A549 (cell line): ENCODE measurements around the gene RSPH6A. TPM values are rescaled to one million over a fixed set of nuclear protein-coding genes. Genes with fewer than 3 reads are reported as not detected.

Source experiments
- ATAC-seq, 2 experiments: fragments of 200-7000 bp in 1 of 2; fragments of >200 bp in 1 of 2; cut with Nextera tagmentation in 1 of 2; cut with Tn5 transposase in 1 of 2; 3 replicates each; pipeline versions ENCODE4 v1.8.0 to v1.9.1; 2018 to 2020; ENCODE audit warnings: mild to moderate bottlenecking in 1 of 2, moderate library complexity in 1 of 2
- CTCF ChIA-PET: fragments of 300-600 bp; sonication (Branson Sonifier 250); formaldehyde crosslinking; extraction: SDS; loops from one replicate; lab custom pipeline; 2021; ENCODE audit warnings: antibody characterized with exemption, inconsistent platforms; lab: Yijun Ruan, JAX
- POLR2A ChIA-PET: fragments of 350-600 bp; formaldehyde crosslinking; extraction: SDS; loops from one replicate; lab custom pipeline; 2021; ENCODE audit warnings: antibody characterized with exemption, inconsistent platforms; lab: Yijun Ruan, JAX
- DNase-seq, 2 experiments: peaks; one replicate each; pipeline versions ENCODE4 v3.0.0 to v3.0.0-alpha.2; 2011 to 2016; ENCODE audit warnings: low read depth in 1 of 2, low spot score in 1 of 2
- FAIRE-seq: peaks from 2 replicates; lab custom pipeline; 2011; peaks lifted over from hg19 to GRCh38; lab: Jason Lieb, UNC
- H3K27ac ChIP-seq, 2 experiments: fragments of >200 bp; sonication (Bioruptor Twin); formaldehyde crosslinking; 3 replicates each; pipeline ENCODE4 v1.5.1; 2016 to 2017
- H3K4me1 ChIP-seq: fragments of >200 bp; sonication (Bioruptor Twin); formaldehyde crosslinking; 3 replicates; pipeline ENCODE4 v1.6.1; 2016
- H3K4me2 ChIP-seq: fragments of >200 bp; sonication (Bioruptor Twin); formaldehyde crosslinking; 3 replicates; pipeline ENCODE4 v1.6.1; 2016
- H3K4me3 ChIP-seq: fragments of >200 bp; sonication (Bioruptor Twin); formaldehyde crosslinking; 3 replicates; pipeline ENCODE4 v1.5.1; 2016
- H3K9me3 ChIP-seq: fragments of >200 bp; sonication (Bioruptor Twin); formaldehyde crosslinking; 3 replicates; pipeline ENCODE4 v1.6.1; 2016
- BHLHE40 ChIP-seq: IDR thresholded peaks from 2 replicates; pipeline ENCODE4 v1.6.1; 2012; ENCODE audit warnings: low read depth, low read length, inconsistent platforms
- CBX2 ChIP-seq: fragments of 200-600 bp; sonication (generic); IDR thresholded peaks from 2 replicates; pipeline ENCODE4 v1.6.1; 2016; ENCODE audit warnings: low read depth, mild to moderate bottlenecking, borderline replicate concordance
- CBX8 ChIP-seq: fragments of 200-600 bp; sonication (generic); IDR thresholded peaks from 2 replicates; pipeline ENCODE4 v1.6.1; 2016
- CEBPB ChIP-seq, 2 experiments: fragments of >200 bp in 1 of 2; sonication (Bioruptor Twin) in 1 of 2; formaldehyde crosslinking in 1 of 2; IDR thresholded peaks; 2 replicates each; pipeline ENCODE4 v1.6.1; 2012 to 2016
- CHD4 ChIP-seq: fragments of 200-600 bp; sonication (generic); IDR thresholded peaks from 2 replicates; pipeline ENCODE4 v1.6.1; 2016; ENCODE audit warnings: antibody characterized with exemption, mild to moderate bottlenecking, borderline replicate concordance
- CTCF ChIP-seq: fragments of >200 bp; sonication (Bioruptor Twin); formaldehyde crosslinking; IDR thresholded peaks from 3 replicates; pipeline ENCODE4 v1.5.1; 2016
- E2F6 ChIP-seq: IDR thresholded peaks from 2 replicates; pipeline ENCODE4 v1.6.1; 2012; ENCODE audit warnings: low read depth, borderline replicate concordance
- EHMT2 ChIP-seq: fragments of 200-600 bp; sonication (generic); IDR thresholded peaks from 2 replicates; pipeline ENCODE4 v1.6.1; 2016; ENCODE audit warnings: antibody characterized with exemption, low read depth, mild to moderate bottlenecking, moderate library complexity
- ELK1 ChIP-seq: fragments of 150-350 bp; IDR thresholded peaks from 2 replicates; pipeline ENCODE4 v1.6.1; 2014; ENCODE audit warnings: low read depth, mild to moderate bottlenecking, low read length
- ESRRA ChIP-seq: fragments of 150-350 bp; IDR thresholded peaks from 2 replicates; pipeline ENCODE4 v1.6.1; 2014; ENCODE audit warnings: mild to moderate bottlenecking, low read length, borderline replicate concordance
- FOSB ChIP-seq: fragments of 250-450 bp; sonication (Bioruptor Pico); IDR thresholded peaks from 2 replicates; pipeline ENCODE4 v1.5.0; 2020; ENCODE audit warnings: mild to moderate bottlenecking, moderate library complexity
- FOXS1 ChIP-seq: fragments of 250-450 bp; sonication (Bioruptor Pico); IDR thresholded peaks from 2 replicates; pipeline ENCODE4 v1.5.0; 2020; ENCODE audit warnings: mild to moderate bottlenecking, moderate library complexity
- GATA3 ChIP-seq: IDR thresholded peaks from 2 replicates; pipeline ENCODE4 v1.6.1; 2012; ENCODE audit warnings: borderline replicate concordance
- HDAC2 ChIP-seq: fragments of 200-600 bp; sonication (generic); IDR thresholded peaks from 2 replicates; pipeline ENCODE4 v1.6.1; 2016
- HOXB13 ChIP-seq: fragments of 250-450 bp; sonication (Bioruptor Pico); IDR thresholded peaks from 2 replicates; pipeline ENCODE4 v1.5.0; 2020; ENCODE audit warnings: low read depth, mild to moderate bottlenecking, moderate library complexity
- HOXB5 ChIP-seq: fragments of 250-450 bp; sonication (Bioruptor Pico); IDR thresholded peaks from 2 replicates; pipeline ENCODE4 v1.5.0; 2020; ENCODE audit warnings: mild to moderate bottlenecking, moderate library complexity
- MAFK ChIP-seq: fragments of 450-650 bp; IDR thresholded peaks from 2 replicates; pipeline ENCODE4 v1.6.1; 2014; ENCODE audit not compliant: partially characterized antibody
- MAX ChIP-seq: IDR thresholded peaks from 2 replicates; pipeline ENCODE4 v1.6.1; 2012
- MAZ ChIP-seq: fragments of 150-350 bp; IDR thresholded peaks from 2 replicates; pipeline ENCODE4 v1.6.1; 2014; ENCODE audit warnings: antibody characterized with exemption, low read depth, low read length, borderline replicate concordance
- NFE2L2 ChIP-seq: fragments of 150-350 bp; conservative IDR thresholded peaks from 2 replicates; pipeline ENCODE4 v1.6.1; 2014; ENCODE audit warnings: low read length
- NPAS2 ChIP-seq: fragments of 250-450 bp; sonication (Bioruptor Pico); IDR thresholded peaks from 2 replicates; pipeline ENCODE4 v1.8.0; 2022; ENCODE audit warnings: mild to moderate bottlenecking, moderate library complexity, borderline replicate concordance
- PHF8 ChIP-seq: fragments of 200-600 bp; sonication (generic); IDR thresholded peaks from 2 replicates; pipeline ENCODE4 v1.6.1; 2016; ENCODE audit warnings: low read depth, mild to moderate bottlenecking, antibody characterized with exemption, moderate library complexity, borderline replicate concordance
- POLR2A ChIP-seq: IDR thresholded peaks from 2 replicates; pipeline ENCODE4 v1.6.1; 2012; ENCODE audit warnings: mild to moderate bottlenecking, low read length
- POLR2AphosphoS2 ChIP-seq: conservative IDR thresholded peaks from 2 replicates; pipeline ENCODE4 v1.6.1; 2012; ENCODE audit warnings: low read length, improper control_type of control experiment, inconsistent platforms
- RAD21 ChIP-seq, 2 experiments: fragments of >200 bp in 1 of 2; sonication (Bioruptor Twin) in 1 of 2; formaldehyde crosslinking in 1 of 2; IDR thresholded peaks in 1 of 2; conservative IDR thresholded peaks in 1 of 2; 2 replicates in 1 of 2; 3 replicates in 1 of 2; pipeline ENCODE4 v1.6.1; 2012 to 2018; ENCODE audit warnings: inconsistent platforms in 1 of 2
- RARB ChIP-seq: fragments of 250-450 bp; sonication (Bioruptor Pico); IDR thresholded peaks from 2 replicates; pipeline ENCODE4 v1.8.0; 2021; ENCODE audit warnings: mild to moderate bottlenecking, moderate library complexity
- RCOR1 ChIP-seq: fragments of 150-350 bp; IDR thresholded peaks from 2 replicates; pipeline ENCODE4 v1.6.1; 2014; ENCODE audit warnings: antibody characterized with exemption, low read length, low read depth
- REST ChIP-seq: fragments of 200-600 bp; sonication (generic); IDR thresholded peaks from 2 replicates; pipeline ENCODE4 v1.6.1; 2016; ENCODE audit warnings: antibody characterized with exemption, mild to moderate bottlenecking, moderate library complexity
- RFX5 ChIP-seq: fragments of 450-650 bp; IDR thresholded peaks from 2 replicates; pipeline ENCODE4 v1.7.1; 2014; ENCODE audit warnings: antibody characterized with exemption, mild to moderate bottlenecking, moderate library complexity
- RNF2 ChIP-seq: fragments of 200-600 bp; sonication (generic); IDR thresholded peaks from 2 replicates; pipeline ENCODE4 v1.6.1; 2016; ENCODE audit warnings: low read depth, mild to moderate bottlenecking, antibody characterized with exemption, moderate library complexity, borderline replicate concordance
- ZFP36 ChIP-seq: fragments of 450-650 bp; IDR thresholded peaks from 2 replicates; pipeline ENCODE4 v1.6.1; 2014; ENCODE audit warnings: borderline replicate concordance; ENCODE audit not compliant: partially characterized antibody
- ZNF302 ChIP-seq: fragments of 250-450 bp; sonication (Bioruptor Pico); IDR thresholded peaks from 2 replicates; pipeline ENCODE4 v1.9.0; 2021; ENCODE audit warnings: inconsistent platforms, mild to moderate bottlenecking, moderate library complexity
- ZSCAN20 ChIP-seq: fragments of 250-450 bp; sonication (Bioruptor Pico); IDR thresholded peaks from 2 replicates; pipeline ENCODE4 v1.8.0; 2022; ENCODE audit warnings: mild to moderate bottlenecking, moderate library complexity
- WGBS: methylation state at CpG from one replicate; pipeline ENCODE4 v1.1.6; 2017; ENCODE audit errors: missing lambda C conversion rate; 5-methylcytosine and 5-hydroxymethylcytosine counted together
- polyA plus RNA-seq, 4 experiments: library from polyadenylated mRNA; depleted of rRNA in 3 of 4; stranded (reverse); fragments of >200 nt; fragmentation: RNase III in 1 of 4; extraction: RNeasy Plus Mini Kit Qiagen cat#74134 plus additional on column Dnase treatment in 1 of 4; gene quantifications; 2 replicates in 3 of 4; 3 replicates in 1 of 4; pipeline ENCODE4 v1.2.3, GENCODE V29; 2011 to 2017

RSPH6A gene
- polyA plus RNA-seq, 2 of the 4 experiments (the other 2 are of a cell fraction): not detected

GRCh38 chr19:45779231-45780145 lies 35.6 kb downstream of the RSPH6A start:
- Histone ChIP-seq H3K27ac (peak overlapping the region; percentile 90 to 96; a peak in 5 of 6 replicates), H3K4me1 (peaks cover 55% of the 10 kb centered on the region), H3K4me3 (peak overlapping the region; percentile 35), H3K9me3 (no peaks in the 10 kb centered on the region), H3K4me2 (peak overlapping the region; percentile 88)
- peak; percentile 37 to 76 for ATAC-seq
- FAIRE-seq: peak; percentile 72
- ChIA-PET CTCF (interaction anchor here (0.6 to 74.3 kb wide), 11 partner anchors 5 to 108 kb away, joined by 3 to 2204 read pairs (median 4); partner anchors contain the start of genes DMPK, DMWD, MEIOSIN and RSPH6A), POLR2A (interaction anchor here (0.6 to 1.2 kb wide), 3 partner anchors 10 to 43 kb away, joined by 3 to 20 read pairs (median 5); partner anchors contain the start of genes DMWD and SIX5)
- 17% methylated on average over 34 of the region's 48 CpGs for WGBS
- DNase-seq: peak; percentile 94 to 95
- no peak for TF ChIP-seq HOXB13 (CRISPR knock-in tag)
- TF ChIP-seq ELK1: no peak
- no peak for TF ChIP-seq PHF8
- no peak for TF ChIP-seq REST
- TF ChIP-seq RNF2: no peak
- no peak for TF ChIP-seq RCOR1
- no peak for TF ChIP-seq FOSB (CRISPR knock-in tag)
- no peak for TF ChIP-seq NFE2L2
- TF ChIP-seq NPAS2 (CRISPR knock-in tag): no peak
- peak; percentile 45 to 49; a peak in 4 of 5 replicates for TF ChIP-seq RAD21 (conservative IDR thresholded peaks at IDR 0.05 in 1 of 2, IDR thresholded peaks at IDR 0.05 in 1 of 2)
- no peak for TF ChIP-seq FOXS1
- TF ChIP-seq MAFK: no peak
- peak; percentile 53 for TF ChIP-seq MAX
- TF ChIP-seq CEBPB (IDR thresholded peaks at IDR 0.05): no peak
- 0 out of 2 replicates have a peak, but pooled peaks have one; percentile 56 for TF ChIP-seq E2F6
- no peak for TF ChIP-seq ESRRA
- TF ChIP-seq MAZ: no peak
- no peak for TF ChIP-seq CHD4
- TF ChIP-seq GATA3: 0 out of 2 replicates have a peak, but pooled peaks have one; percentile 17
- no peak for TF ChIP-seq CBX8
- no peak for TF ChIP-seq ZSCAN20 (CRISPR knock-in tag)
- TF ChIP-seq CBX2: no peak
- peak; percentile 94 for TF ChIP-seq HOXB5
- TF ChIP-seq RFX5: no peak
- no peak for TF ChIP-seq RARB
- TF ChIP-seq EHMT2: no peak
- no peak for TF ChIP-seq BHLHE40
- no peak for TF ChIP-seq POLR2A
- TF ChIP-seq HDAC2: no peak
- TF ChIP-seq POLR2AphosphoS2: no peak
- TF ChIP-seq ZFP36: no peak
- TF ChIP-seq ZNF302 (CRISPR knock-in tag): no peak
- TF ChIP-seq CTCF: peak; percentile 74
